Measurements from ENCODE around the gene FAM20C.
"Not testable (repeated sequence)": the region's sequence is repeated elsewhere in the genome, so short reads cannot be mapped to it uniquely, and the experiment has no call there.

The FAM20C gene

GRCh38 chr7:261341-262250, 69.2 kb downstream of the FAM20C start:
- DNase-seq: no peak

- DNase-seq: no peak
These were observed 69.8 kb downstream of the FAM20C start for GRCh38 chr7:262251-262572.

DNA sequence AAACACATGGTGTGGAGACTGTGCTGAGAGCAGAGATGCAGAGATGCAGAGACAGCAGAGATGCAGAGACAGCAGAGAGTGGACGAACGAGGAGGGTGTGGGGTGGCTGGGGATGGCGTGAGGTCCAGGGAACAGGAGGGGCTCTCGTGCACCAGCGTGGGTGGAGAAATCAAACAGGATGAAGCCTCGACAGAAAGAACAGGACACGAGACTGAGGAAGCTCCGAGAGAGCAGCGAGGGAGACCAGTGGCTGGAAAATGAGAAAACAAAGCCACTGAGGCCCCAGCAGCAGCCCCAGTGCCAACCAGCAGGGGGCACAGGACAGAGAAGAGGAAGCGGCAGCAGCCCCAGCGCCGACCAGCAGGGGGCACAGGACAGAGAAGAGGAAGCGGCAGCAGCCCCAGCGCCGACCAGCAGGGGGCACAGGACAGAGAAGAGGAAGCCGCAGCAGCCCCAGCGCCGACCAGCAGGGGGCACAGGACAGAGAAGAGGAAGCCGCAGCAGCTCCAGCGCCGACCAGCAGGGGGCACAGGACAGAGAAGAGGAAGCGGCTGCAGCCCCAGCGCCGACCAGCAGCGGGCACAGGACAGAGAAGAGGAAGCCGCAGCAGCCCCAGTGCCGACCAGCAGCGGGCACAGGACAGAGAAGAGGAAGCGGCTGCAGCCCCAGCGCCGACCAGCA, 70.4 kb downstream of the FAM20C start:
- not testable (repeated sequence) for DNase-seq

GRCh38 chr7:263483-264351, 71.3 kb downstream of the FAM20C start:
- DNase-seq: not testable (repeated sequence)

GRCh38 chr7:264541-265191, 72.3 kb downstream of the FAM20C start:
- no peak for DNase-seq

GRCh38 chr7:265192-265997, 73.0 kb downstream of the FAM20C start:
- no peak for DNase-seq

DNA sequence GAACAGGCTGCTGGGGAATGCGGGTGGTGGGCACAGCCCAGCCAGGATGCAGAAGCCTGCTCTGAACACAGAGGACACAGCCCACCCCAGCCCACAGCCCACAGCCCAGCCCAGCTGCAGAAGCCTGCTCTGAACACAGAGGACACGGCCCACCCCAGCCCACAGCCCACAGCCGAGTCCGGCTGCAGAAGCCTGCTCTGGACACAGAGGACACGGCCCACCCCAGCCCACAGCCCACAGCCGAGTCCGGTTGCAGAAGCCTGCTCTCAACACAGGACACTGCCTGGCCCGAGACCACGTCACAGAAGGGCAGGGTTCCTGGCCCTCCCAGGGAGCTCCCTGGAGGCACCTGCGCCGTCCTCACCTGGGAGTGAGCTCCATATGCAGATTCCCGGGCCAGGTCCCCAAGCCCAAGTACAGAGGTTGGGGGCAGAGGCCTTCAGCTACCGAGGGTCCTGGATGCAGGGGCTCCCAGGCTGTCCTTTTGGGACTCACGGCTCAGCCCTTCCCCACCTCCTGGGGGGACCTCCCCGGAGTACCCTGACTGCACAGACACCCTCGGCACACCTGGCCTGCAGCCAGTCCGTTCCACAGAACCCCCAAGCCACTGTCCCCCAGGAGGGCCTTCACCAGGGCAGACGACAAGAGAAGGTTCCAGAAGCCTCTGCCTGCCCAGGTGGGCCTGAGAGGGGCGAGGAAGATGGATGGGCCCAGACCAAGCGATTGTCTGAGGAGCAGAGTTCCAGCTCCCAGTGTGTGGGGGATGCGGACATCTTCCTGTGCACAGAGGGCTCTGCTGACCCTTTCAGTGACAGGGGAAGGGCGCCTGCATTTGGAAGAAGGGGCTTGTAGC, 73.9 kb downstream of the FAM20C start:
- no peak for DNase-seq

- no peak for DNase-seq
These were observed 74.8 kb downstream of the FAM20C start for GRCh38 chr7:266851-267840.

GRCh38 chr7:268991-269390, 76.6 kb downstream of the FAM20C start:
- DNase-seq: no peak

DNA sequence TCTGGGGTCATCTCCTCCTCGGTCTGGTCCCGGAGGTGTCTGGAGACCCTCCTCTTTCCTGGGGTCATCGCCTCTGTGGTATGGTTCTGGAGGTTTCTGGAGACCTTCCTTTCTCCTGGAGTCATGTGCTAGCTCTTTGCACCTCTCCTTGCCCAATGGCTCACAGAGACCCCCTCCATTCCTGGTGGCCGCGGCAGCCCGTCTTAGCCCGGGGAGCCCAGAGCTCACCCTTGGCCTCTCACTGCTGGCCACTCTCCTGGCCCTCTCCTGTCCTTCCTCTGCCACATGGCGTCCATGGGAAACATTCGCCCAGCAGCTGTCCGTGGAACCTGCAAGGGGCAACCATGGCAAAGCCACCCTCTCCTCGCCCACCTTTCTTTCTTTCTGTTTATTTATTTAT, 77.3 kb downstream of the FAM20C start:
- no peak for DNase-seq

GRCh38 chr7:270351-270983, 78.1 kb downstream of the FAM20C start:
- DNase-seq: no peak

- DNase-seq: no peak
These were observed 79.1 kb downstream of the FAM20C start for GRCh38 chr7:271266-272107.

DNA sequence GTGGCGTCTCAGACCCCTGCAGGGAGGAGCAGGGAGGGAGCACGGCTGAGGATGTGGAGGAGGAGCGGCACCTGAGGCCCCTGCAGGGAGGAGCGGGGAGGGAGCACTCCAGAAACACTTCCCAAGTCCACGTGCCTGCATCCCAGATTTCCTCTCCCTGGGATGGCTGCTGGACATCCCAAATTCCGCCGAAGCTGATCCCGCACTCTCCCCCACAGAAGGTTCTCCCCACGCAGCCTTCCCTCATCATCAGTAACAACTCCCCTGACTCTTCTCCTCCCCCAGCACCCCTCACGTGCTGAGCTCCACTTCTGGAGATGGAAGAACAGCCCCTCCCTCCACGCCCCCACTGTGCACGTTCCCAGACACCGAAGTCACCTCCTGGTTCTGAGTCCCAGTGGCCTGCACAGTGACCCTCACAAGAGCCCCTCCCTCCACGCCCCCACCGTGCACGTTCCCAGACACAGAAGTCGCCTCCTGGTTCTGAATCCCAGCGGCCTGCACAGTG, 79.8 kb downstream of the FAM20C start:
- DNase-seq: no peak

DNA sequence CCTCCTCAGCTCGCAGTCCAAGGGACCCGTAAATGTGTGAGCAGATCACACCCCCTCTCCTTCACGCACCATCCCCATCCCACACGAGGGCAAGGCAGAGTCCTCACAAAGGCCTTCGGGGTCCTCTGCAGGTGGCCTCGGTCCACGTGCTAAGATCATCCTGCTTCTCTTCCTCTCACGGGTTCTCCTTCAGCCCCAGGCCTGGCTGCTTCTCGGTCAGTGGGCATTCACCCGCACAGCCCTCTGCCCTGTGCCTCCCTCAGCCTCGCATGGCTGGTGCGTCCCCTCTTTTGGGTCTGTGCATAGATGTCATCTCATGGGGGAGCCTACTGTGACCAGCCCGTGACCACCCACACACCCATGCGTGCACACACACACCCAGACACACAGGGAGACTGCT, 80.3 kb downstream of the FAM20C start:
- DNase-seq: no peak

DNA sequence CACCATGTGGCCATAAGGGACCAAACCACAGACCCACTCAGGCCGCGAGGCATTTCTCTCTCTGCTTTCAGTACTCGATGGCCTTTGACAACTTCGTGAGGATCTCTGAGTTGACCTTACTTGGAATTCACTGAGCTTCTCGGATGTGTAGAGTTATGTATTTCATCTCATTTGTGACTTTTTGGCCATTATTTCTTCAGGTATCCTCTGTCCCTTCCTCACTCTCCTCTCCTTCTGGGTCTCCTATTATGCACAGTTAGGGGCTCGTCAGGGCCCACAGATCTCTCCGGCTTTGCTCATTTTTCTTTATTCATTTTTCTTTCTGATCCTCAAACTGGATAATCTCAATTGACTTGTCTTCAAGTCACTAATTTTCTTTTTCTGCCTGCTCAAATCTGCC, 81.0 kb downstream of the FAM20C start:
- no peak for DNase-seq

DNA sequence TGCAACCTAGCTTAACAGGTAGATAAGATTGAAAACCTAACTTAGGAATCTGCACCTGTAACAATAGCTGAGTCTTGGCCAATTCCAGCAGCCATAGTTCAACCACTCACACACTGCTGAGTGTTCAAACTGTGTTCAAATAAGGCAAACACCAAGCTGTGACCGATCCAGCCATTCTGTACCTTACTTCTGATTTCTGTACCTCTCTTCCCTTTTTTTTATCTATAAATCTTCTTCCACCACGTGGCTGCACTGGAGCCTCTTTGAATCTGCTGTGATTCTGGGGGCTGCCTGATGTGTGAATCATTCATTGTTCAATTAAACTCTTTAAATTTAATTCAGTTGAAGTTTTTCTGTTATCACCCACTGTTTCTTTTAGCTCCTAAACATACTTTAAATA, 81.9 kb downstream of the FAM20C start:
- DNase-seq: no peak

DNA sequence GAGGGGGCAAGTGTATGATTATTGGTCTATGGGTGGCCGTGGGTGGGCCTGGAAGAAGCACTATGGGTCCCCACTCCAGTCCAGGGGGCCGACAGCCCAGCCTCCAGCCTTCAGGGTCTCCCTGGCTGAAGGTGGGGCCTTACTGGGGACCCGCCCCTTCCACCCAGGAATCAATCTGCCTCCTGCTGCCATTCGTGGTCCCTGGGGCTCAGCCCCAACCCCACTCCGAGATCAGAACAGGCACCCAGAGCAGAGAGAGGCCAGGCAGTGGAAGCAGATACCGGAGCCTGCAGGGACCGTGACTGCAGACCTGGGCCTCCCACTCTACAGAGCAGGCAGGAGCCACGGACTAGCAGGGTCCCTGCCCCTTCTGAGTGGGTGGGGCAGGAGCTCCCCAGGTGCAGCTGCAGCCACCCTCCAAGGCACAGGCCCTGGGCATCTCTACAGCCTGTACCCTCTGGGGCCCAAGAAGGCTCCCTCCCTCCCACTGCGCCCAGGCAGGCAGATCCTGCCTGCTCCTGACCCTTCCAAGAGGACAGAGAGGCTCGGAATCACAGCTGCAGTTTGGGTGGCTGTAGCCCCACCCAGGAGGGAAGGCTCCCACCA, 84.0 kb downstream of the FAM20C start:
- no peak for DNase-seq

- DNase-seq: no peak
These were observed 84.9 kb downstream of the FAM20C start for GRCh38 chr7:277228-277627.
